HFF-Myc (cell line): ENCODE data around the gene MRPS2.

Experiments used
- DNase-seq: peaks from one replicate; pipeline ENCODE4 v3.0.0-alpha.2; 2011; ENCODE audit warnings: low read depth; ENCODE audit errors: extremely low read depth
- H3K4me3 ChIP-seq: replicated peaks from 2 replicates; pipeline ENCODE4 v1.5.1; 2011; ENCODE audit warnings: low read depth, mild to moderate bottlenecking, control low read depth, low read length
- CTCF ChIP-seq: IDR thresholded peaks from 2 replicates; pipeline ENCODE4 v1.5.1; 2012; ENCODE audit warnings: mild to moderate bottlenecking, low read depth, low read length, control low read depth; ENCODE audit errors: missing control alignments

Gene MRPS2

GRCh38 chr9:135480940-135481310, 19.6 kb upstream of the MRPS2 start:
- TF ChIP-seq CTCF: no peak
- no peak for DNase-seq
- H3K4me3 ChIP-seq: peak overlapping the region; percentile 53

GRCh38 chr9:135482015-135482754, 18.3 kb upstream of the MRPS2 start:
- no peak overlapping the region for H3K4me3 ChIP-seq
- no peak for TF ChIP-seq CTCF
- DNase-seq: no peak

GRCh38 chr9:135484460-135485277, 15.8 kb upstream of the MRPS2 start:
- no peak for TF ChIP-seq CTCF
- no peak overlapping the region for H3K4me3 ChIP-seq
- no peak for DNase-seq

- H3K4me3 ChIP-seq: no peak overlapping the region
- no peak for DNase-seq
- TF ChIP-seq CTCF: no peak
These were observed 15.1 kb upstream of the MRPS2 start for GRCh38 chr9:135485385-135485784.

- DNase-seq: no peak
- no peak overlapping the region for H3K4me3 ChIP-seq
- TF ChIP-seq CTCF: no peak
These were observed 14.7 kb upstream of the MRPS2 start for GRCh38 chr9:135485832-135486231.

- TF ChIP-seq CTCF: no peak
- H3K4me3 ChIP-seq: no peak overlapping the region
- no peak for DNase-seq
These were observed 14.0 kb upstream of the MRPS2 start for GRCh38 chr9:135486267-135487065.
